HG02981 (cell line): Measurements from ENCODE around the gene SPSB3.
"Not testable (repeated sequence)": the region's sequence is repeated elsewhere in the genome, so short reads cannot be mapped to it uniquely, and the experiment has no call there.

Source experiments
- ATAC-seq: cut with Tn5 transposase; IDR thresholded peaks from one replicate; pipeline ENCODE4 v1.9.1; 2021; ENCODE audit warnings: mild to moderate bottlenecking, moderate library complexity; ENCODE audit not compliant: unreplicated experiment

Gene SPSB3

DNA sequence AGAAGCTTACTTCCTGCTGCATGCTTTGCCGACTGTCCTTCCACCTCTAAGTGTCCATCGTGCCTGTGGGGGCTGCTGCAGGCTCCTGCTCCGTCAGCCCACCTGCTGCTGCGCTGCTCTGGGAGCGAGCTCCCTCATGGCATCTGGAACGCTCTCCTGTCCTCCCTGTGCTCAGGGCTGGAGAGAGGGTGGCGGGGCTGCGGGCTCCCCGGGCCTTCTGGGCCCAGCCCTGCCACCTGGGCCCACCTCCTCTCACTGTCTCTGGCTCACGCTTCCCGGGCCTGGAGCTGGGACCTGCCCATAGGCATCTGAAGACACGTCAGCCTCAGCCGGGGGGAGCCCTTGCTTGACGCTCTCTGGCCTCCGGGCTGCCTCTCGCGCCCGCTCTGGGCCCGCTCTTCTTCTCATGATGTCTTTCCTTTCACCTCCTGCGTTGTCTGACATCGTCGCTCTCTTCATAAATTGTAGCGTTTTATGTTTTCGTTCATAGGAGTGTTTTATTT lies 38.0 kb downstream of the SPSB3 start:
- ATAC-seq = no peak

DNA sequence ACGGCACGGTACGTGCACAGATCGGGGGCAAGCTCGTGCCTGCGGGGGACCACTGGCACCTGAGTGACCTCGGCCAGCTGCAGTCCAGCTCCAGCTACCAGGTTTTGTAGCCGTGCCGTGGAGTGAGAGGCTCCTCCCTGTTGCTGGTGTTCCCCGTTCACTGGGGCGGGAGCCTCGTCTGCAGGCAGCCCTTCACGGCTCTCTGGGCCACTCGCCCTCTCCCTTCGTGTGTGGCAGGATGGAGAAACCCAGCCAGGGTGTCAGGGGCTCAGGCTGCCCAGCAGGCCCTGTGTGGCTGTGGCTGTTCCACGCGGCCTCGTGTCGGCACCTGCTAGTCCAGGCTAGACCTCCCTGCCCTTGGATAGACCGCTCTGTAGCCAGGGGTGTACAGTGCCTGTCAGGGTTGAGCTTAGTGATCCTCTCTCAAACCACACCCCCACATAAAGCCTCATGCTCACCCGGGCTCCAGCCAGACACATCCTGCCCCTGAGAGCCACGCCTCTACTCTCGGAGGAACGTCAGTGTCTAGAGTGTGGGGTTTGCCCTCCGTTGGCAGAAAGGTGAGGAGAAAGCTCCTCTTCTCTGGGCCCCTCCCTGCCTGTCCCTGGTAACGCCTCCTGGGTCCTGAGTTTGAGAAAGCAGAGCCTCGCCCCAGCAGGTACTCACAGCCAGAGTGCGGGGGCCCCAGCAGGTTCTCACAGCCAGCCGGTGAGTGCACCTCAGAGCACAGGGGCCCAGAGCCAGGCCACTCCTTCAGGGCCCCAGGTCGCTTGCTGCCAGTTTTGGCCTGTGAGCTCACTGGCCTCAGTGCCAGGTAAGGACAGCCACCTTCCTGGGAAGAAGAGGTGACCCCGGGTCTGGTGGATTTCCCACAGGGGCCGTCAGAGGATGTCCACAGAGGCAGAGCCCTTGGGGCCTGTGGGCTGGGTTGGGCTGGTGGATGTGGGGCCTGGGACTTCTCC lies 38.7 kb downstream of the SPSB3 start:
- no peak for ATAC-seq

DNA sequence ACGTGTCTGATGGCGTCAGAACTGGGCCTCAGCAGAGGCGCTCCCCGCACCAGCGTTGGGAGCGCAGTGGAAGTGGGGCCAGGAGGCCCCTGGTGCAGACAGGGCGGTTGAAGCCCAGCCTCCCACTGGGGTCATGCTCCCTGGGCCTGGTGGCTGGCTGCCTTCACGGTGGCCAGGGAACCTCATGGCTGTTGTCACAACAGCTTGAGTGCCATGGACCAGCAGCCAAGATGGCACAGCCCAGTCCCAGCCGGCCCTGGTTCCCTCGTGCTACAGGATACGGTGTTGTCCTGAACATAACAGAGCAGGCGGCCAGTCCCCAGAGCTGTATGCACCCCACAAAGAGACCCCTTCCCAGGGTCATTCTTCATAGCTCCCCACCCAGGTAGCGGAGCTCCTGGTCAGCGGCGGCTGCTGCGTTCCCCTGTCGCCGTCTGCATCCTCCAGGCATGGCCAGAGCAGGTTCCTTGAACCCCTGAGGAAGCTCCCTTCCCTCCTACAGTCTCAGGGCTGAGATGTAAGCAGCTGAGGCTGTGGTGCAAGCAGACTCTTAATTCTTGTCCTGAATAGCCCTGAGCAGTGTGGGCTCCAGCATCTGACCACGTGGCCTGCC lies 40.7 kb downstream of the SPSB3 start:
- no peak for ATAC-seq

DNA sequence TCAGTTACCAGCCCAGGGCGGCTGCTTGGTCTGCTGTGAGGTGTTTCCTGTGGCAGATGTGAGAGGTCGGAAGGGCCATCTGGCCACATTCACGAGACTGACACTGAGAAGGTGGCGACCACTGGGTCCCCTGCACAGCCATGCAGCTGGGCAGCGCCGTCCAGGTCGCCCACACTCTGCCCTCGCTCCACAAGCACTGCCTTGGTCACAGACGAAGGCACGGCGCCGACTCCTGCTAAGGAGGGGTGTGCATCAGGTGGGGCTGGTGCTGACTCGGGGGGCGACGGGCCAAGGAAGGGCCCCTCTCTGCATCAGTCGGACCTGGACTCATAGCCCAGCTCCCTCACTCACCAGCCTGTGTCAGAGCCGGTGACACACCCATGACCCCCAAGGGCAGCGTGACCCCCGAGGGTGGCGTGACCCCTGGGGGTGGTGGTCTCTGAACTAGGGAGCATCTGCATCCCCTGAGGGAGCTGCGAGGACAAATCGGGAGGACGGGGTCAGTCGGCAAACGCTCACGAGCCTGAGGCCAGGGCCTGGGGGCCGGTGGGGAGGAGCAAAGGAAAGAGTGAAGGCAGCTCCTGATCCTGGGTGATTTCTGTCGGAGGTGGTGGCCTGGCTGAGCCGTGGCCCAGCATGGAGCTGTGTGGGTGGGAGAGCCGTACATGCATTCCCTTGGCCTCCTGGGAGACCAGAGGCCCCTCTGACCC lies 41.4 kb downstream of the SPSB3 start:
- ATAC-seq = no peak

DNA sequence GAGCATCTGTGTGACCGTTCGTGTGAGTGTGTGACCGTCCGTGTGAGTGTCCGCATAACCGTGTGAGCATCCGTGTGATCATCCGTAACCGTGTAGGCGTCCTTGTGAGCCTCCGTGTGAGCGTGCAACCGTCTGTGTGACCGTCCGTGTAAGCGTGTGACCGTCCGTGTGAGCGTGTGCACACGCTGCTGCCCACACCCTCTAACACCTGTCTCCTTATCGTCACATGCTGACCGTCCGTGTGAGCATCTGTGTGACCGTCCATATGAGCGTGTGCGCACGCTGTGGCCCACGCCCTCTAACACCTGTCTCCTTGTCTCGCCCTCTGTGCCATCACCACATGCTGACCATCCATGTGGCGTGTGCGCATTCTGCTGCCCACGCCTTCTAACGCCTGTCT lies 42.1 kb downstream of the SPSB3 start:
- no peak for ATAC-seq

DNA sequence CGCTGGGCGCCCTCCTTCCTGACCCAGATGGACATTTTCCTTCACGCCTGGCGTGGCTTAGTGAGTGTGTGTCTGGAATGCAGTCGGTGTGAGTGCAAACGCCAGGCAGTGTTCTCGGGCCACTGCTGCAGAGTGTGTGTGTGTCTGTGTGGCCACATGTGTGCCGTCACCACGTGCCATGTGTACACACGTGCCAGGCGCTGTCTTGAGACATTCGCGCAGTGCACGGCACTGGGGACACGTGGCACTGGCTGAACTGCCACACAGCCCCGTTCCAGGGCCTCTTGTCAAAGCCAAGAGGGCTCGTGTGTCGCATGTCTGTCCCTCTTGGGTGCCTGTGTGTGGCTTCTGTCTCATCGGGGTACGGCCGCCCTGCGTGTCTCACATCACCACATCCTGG lies 47.6 kb downstream of the SPSB3 start:
- no peak for ATAC-seq

DNA sequence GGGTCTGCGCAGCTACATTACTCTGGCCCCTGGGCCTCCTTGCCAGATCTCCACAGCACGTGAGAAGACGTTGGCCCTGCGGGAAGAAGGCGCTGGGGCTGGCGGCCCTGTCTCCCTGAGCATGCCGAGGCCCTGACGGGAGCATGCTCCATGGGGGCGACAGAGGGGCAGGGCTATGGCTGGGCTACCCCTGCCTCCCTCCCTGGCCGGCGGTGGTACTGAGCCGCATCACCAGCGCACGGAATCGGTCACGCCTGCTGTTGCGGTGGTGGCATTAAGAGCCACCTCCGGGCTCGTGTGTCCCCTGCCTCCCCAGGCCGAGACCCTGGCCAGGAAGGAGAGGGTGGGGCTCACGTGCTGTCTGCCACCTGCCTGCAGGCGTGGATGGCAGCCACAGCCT lies 48.2 kb downstream of the SPSB3 start:
- ATAC-seq = no peak

DNA sequence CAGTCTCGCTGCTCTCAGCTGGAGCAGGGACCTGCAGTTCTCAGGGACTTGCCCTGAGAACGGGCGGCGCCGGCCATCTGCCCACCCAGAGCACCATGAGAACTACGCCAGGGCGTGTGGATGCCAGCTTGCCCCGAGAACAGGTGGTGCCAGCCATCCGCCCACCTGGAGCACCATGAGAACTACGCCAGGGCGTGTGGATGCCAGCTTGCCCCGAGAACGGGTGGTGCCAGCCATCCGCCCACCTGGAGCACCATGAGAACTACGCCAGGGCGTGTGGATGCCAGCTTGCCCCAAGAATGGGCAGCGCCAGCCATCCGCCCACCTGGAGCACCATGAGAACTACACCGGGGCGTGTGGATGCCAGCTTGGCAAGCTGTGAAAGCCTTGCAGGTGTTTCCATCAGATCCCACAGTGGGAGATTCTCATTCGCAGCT lies 49.8 kb downstream of the SPSB3 start:
- not testable (repeated sequence) for ATAC-seq

DNA sequence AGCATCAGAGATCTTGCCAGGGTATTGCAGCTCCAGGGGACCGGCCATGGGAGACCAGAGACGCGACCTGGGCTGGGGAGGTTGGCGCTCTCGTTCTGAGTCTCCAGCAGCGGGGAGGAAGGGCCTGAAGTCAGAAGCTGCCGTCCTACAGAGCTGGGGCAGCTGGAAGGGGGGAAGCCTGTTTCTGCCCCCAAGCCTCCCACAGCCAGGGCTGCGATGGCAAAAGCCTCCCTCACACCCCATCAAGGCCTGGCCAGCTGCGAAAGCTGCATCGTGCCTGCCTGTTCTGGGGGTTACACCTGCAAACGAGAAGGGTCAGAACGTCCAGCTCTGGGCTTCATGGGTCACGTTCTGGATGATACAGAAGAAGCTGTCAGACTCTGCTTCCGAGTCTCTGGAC lies 50.3 kb downstream of the SPSB3 start:
- no peak for ATAC-seq

DNA sequence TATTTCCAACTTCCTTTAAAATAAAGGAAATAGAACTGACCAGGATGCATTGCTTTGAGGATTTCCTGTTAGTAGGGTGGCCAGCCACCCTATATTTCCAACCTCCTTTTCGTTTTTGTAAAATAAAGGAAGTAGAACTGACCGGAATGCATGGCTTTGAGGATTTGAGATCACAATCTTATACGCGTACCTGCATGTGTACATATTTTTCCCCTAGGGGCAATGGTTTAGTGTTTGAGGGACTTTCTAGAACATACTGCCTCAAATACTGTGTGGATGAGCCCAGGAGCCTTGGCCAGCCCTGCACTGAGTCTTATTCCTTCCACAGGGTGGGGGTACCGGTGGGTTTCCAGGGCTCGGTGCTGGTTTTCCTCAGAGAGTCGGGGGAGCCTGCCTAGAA lies 50.8 kb downstream of the SPSB3 start:
- no peak for ATAC-seq

DNA sequence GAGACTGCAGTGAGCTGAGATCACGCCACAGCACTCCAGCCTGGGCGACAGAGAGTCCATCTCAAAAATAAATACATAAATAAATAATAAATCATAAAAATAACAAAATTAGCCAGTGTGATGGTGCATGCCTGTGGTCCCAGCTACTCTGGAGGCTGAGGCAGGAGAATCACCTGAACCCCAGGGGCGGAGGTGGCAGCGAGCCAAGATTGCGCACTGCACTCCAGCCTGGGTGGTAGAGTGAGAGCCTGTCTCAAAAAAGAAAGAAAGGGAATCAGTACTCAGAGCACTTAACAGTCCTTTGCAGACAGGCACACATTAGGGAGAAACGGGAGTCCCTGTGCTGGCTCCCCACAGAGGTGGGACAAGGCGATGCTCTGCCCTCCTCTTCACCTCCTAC lies 51.3 kb downstream of the SPSB3 start:
- ATAC-seq = no peak

DNA sequence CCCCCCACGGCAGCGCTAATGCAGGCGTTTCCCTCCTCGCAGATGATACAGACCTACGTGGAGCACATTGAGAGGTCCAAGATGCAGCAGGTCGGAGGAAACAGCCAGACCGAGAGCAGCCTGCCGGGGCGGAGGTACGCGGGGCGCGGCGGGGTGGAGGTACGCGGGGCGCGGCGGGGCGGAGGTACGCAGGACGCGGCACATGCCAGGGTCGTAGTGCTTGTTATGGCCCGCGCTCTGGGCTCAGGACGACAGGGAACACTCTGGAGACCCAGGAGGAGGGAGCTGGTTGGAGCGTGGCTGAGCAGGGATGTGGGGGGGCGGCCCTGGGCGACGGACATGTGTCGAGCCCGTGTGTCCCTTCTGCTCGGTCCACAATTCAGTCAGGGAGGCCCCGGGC lies 52.9 kb downstream of the SPSB3 start:
- ATAC-seq = no peak

DNA sequence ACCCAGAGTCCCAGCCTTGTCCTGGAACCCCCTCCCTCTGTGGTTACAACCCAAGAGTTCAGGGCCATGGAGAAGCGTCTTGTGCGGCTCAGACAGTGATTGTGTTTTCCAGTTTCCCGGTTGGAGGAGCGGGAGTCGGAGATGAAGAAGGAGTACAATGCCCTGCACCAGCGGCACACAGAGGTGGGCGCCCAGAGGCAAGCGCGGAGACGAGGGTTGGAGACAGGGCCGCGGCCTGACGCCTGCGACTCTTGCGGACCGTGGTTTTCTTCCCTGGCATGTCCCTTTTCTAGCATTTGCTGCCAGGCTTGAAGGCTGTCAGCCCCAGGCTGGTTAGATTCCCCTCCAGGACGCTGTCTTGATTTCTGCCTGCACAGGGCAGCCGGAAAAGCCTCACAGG lies 53.3 kb downstream of the SPSB3 start:
- no peak for ATAC-seq

DNA sequence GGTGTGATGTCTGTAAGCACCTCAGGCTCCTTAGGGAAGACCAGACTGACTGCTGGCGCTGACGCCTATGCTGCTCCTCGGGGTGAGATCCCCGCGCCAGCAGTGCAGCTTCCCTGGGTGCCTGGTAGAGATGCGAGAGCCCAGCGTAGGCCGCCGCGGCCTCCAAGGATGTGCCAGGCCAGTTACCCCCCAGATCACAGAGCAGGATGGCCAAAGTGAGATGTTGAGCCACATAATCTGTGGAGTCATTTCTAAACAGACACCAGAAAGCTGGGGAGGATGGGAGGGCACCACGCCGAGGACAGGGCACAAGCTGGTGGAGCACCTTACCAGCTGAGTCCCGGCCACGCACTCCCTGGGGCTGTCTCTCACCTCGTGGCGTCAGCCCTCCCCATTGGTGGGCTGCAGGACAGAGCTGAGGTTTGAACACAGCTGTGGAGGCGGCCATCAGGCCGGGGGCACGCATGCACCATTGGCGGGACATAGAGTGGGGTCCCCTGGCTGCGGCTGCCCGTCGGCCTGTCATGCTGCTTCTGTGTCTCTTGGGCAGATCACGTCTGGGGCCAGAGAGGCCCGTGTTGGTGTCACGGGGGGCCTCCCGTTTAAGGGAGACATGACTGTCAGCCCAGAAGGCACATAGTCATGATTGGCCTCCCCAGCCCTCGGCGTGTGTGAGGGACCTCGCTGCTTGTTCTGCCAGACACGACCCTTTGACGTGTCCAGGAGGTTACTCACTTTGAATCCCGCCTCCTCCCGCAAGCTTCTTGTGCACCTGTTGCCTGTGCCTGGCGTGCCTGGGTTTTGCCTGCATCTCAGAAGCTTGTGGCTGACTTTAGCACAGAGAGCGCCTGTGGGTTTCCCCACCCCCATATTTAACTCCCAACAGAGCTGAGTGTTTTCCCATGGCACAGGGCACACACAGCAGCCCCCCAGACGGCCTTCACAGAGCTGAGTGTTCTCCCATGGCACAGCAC lies 54.4 kb downstream of the SPSB3 start:
- no peak for ATAC-seq
